HG02678 (cell line): ENCODE results near the gene COL19A1.
"Not testable (repeated sequence)": the region's sequence is repeated elsewhere in the genome, so short reads cannot be mapped to it uniquely, and the experiment has no call there.

Source experiments
- ATAC-seq: cut with Tn5 transposase; IDR thresholded peaks from one replicate; pipeline ENCODE4 v1.9.1; 2021; ENCODE audit warnings: mild to moderate bottlenecking, moderate library complexity; ENCODE audit not compliant: unreplicated experiment

COL19A1 gene

DNA sequence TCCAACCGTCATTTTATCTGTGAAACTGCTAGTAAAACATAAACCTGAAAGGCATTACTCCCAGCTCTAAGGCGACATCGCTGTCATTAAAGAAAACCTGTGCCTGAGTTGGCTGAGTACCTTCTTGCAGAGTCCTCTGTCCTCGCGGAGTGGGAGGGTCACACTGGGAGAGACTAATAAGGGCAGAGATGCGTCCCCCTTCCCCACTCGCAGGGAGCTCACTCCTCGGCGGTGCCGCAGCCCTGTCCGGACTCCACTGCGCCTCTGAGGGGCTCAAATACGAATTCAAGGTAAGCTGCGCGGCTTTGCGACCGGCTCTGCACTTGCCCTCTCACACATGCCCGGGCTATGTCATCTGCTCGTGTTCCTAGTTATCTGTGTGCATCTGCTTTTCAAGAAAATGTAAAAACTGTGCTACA is at the start of gene COL19A1:
TSS of gene COL19A1 (plus strand) at position 206 of the 419 bp plus-strand sequence. CDS start 13,012 bp downstream, outside the sequence.
- ATAC-seq: peak; percentile 52

DNA sequence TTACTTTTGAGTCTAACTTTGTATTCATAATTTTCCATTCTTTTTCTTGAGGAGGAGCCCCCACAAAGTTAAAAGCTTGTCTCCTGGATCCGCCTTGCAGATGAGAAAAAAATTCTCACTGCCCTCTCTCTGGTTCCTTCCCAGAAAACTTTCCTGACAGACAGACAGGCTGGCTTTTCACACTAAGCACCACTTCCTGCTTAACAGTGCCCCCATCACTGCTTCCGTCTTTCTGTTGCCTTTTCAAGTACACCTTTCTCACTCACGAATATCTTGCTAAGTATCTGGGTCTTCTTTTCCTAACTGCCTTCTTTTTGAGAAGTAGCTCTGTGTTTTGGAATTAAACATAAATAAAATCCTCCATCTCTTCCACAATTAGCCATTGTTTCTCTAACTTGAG is 49.8 kb upstream of the COL19A1 start:
- peak; percentile 26 for ATAC-seq

DNA sequence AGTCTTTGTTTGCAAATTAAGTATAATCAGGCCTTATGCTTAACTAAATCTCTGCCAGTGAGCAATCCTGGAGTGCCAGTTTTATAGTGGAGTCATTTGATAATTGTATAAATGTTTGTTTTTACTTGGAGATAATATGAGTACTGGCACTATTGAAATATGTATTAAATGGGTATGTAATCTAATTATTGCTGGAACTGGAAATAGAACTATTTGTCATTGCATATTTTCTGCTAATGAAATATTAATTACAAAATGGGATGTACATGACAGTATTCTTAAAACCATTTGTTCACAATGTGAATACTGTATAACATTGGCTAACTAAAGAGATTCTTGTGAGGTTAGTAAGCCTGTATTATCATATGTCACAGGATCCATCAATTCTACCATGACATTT is 49.0 kb upstream of the COL19A1 start:
- no peak for ATAC-seq

DNA sequence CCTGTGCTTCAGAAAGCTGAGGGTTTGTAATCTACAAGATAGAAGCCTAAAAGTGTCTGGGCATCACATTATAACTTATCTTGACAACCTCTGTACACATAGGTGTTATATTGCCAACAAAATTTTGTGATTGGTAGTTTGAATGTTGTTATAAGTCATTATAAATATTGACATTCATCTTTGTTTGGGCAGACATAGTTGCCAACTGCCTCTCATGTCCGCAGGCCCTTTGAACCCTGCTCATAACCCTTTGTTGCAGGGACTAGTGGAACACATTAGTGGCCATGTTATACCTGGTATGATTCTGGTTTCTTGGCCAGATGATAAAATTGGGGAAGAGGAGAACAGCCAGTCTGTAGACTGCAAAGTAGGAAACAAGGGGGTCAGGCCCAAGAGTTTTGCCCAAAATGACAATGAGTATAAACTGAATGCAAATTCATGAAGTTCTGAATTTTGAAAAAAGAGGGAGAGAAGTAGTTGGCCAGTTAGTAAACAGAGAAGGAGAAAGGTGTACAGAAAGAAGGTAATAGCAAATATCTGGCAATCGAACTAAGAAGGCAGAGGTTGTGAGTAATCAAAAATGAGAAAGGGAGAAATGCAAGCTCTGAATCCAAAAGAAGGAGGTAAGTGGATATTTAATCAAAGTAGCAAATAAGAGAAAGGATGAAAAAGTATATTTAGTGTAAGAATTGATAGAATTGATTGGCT is 48.0 kb upstream of the COL19A1 start:
- ATAC-seq: no peak

DNA sequence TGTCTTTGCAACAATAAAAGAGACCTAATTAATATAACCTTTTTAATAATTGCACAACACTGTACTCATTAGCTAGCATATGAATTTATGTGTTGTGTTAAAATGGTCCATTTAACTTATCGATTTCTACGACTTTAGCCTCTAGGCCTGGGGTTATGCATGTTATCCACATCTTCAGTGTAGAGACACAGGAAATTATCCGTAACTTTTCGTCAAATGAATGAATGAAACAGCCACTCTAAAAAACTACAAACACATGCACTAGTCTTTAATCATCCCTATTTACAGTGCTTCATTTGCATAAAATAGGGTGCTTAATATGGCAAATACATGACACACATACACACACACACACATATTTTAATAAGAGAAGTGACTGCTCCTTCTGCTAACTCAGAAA is 47.2 kb upstream of the COL19A1 start:
- ATAC-seq: no peak

DNA sequence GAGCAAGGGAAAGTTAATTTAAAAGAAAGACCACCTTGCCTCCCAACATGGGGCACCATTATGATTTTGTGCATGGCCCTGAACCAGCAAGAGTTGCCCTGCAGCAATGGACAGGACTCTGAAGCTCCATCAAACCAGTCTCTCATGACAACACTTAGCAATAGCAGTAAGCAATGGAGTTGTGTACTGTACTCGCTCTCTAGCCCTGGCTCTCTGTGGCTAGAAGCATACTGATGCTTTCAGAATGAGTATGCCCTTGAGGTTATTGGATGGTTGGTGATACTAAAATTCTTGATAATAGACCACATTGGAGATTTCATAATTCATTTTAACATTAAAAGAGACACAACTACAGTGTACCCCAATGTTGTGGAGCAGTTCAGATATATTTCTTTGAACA is 46.3 kb upstream of the COL19A1 start:
- no peak for ATAC-seq

DNA sequence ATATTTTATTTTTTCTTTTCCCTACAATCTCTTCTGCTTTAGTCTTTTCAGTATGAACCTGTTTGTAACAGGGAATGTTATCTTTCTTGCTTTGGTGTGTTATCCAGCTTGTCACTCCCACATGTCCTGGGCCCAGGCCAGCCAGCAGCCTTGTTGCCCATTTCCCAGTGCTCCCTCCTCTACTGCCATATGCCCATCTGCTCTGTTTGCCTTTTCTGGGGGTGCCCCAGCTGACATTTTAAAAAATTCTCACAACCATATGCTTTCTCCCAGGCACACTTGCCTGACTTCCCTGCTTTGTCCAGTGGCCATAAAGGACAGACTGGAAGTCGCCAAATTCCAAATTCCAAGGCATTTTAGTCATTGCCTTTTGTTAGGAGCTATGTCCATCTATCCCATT is 45.9 kb upstream of the COL19A1 start:
- no peak for ATAC-seq

DNA sequence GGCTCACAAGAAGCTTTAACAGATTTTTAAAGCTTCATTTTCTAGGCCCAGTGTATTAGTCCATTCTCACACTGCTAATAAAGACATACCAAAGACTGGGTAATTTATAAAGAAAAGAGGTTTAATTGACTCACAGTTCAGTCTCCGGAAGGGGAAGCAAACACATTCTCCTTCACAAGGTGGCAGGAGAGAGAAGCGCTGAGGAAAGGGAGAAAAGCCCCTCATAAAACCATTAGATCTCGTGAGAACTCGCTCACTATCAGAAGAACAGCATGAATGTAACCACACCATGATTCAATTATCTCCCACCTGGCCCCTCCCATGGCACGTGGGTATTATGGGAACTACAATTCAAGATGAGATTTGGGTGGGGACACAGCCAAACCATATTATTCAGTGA is 42.0 kb upstream of the COL19A1 start:
- ATAC-seq: not testable (repeated sequence)

DNA sequence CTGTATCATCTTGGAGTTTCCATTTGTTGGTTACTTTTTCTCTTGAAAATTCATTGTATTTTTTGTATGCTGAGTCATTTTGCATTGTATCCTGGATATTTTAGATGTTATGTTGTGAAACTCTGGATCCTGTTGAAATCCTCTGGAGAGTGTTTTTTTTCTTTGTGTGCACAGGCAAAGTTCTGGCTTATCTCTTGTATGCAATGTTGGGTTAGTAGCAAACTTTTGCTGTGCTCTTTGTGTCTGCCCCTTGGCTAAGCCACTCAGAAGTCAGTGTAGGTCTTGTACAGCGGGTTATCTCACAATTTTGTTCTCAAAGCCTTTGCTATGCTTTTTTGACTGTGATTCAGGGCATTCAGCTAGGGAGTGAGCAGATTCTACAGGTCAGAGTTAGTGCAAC is 40.5 kb upstream of the COL19A1 start:
- ATAC-seq: no peak

DNA sequence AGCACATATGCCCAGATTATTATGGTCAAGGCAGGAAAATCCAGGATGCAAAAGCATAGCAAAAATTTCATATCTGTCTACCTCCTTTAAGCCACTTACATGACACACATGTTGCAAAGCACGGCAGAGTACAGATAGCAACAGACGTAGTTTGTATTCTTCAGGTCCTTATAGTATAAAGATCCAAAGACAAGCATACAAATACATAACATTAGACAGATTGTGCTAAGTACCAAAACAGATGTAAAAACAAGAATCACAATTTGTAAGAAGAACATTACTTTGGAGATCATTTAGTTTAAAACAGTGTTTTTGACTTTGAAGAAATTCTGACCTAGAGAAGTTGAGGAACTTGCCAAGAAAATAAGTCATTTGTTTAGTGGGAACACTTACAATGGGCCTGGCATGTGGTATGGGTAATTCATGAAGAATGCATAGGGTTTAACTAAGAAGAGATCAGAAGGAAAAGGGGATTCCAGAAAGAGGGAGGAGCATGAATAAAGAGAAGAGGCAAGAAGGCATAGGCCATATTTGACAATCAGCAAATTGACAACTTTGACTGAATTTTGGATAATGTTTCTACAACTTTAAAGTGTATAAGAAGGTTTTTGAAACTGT is 39.0 kb upstream of the COL19A1 start:
- no peak for ATAC-seq

DNA sequence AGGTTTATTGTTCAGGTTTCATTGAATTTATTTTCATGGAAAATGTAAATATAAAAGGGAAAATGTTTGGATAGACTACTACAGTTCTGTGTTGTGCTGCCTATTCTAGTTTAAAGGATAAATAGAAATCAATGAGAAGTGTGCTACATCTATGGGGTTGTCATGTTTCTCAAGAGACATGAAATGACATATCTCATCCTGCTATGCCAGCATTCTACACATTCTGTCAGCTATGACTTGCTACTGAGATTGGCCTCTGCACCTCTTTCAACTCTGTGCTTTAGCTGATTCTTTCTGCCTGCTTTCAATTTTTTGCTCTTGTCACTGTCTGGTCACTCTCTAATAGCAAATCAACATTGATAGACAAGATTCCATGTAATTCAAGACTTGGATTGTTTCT is 33.8 kb upstream of the COL19A1 start:
- ATAC-seq: no peak

DNA sequence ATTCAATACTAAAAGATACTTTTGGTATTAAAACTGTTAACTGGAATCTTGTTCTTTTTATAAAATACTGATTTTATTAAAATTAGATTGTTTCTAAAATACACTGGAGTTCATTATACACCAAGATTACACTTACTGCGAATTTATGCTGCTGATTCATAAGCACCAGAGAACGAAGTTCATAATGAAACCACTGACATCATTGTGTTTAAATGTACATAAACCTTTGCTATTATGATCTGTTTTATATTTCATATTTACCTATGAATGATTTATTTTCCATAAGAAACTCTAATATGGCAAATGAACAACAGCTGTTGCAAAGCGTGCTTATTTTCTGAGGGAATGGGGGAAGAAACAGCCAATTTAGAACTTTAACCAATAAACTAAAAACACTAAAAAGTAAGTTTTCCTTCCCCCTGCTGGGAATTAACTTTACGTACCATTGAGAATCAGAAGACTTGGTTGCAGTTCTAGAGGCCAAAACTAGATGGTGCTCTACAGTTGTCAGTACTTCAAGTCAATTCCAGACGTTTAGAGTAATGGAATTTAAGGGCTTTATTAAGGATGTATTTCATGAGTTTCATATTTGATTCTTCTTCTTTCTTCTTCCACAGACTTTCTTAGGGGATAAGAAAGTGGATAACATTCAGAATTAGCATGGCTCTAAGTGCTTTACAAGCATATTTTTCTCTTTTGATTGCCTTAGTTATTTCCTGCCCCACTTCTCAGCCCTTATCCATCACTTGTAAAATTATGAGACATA is 30.8 kb upstream of the COL19A1 start:
- peak; percentile 80 for ATAC-seq

DNA sequence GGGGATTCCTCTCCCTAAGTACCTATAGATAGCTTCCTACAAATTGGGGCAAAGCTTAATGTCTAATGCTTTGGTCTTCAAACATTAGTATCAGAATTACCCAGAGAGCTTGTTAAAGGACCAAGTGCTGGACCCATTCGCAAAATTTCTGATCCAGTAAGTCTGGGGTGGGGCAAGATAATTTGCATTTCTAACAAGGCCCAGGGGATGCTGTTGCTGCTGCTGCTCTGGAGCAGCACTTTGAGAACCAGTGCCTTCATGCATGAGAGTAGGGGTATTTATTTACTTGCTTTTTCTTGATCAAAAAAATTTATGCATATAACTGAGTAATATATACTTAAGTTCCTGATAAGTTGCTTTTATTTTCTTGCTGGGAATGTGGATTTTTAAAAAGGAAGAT is 24.5 kb upstream of the COL19A1 start:
- ATAC-seq: no peak

DNA sequence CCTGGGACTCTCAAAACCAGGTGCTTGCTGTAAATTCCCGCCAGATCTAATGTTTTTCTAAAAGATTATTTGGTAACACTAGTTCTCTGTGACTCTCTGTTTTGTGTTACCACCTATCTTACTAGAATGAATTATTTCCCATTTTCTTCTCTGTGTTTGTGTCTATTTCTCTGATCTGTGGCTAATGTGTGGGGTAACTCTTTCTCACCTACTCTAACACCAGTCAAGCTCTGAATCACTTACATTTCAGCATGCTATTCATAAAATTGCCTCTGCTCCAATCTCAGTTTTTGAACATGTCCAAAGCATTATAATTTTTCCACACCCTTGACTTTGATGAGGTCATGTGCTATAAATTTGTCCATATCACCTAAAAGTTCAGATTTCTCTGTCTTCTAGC is 23.2 kb upstream of the COL19A1 start:
- no peak for ATAC-seq

DNA sequence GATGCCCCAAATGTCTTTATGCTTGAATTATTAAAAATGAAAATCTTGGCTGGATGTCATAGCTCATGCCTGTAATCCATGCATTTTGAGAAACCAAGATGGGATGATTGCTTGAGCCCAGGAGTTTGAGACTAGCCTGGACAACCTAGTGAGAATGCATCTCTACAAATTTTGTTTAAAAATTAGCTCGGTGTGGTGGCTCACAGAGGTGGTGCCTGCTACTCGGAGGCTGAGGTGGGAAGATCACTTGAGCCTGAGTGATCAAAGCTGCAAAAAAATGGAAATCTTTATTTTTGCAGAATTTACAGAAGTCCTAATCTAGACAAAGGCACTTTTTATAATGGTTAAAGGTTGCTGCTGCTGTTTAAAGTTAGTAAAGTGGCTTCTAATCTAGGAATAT is 20.0 kb upstream of the COL19A1 start:
- no peak for ATAC-seq

DNA sequence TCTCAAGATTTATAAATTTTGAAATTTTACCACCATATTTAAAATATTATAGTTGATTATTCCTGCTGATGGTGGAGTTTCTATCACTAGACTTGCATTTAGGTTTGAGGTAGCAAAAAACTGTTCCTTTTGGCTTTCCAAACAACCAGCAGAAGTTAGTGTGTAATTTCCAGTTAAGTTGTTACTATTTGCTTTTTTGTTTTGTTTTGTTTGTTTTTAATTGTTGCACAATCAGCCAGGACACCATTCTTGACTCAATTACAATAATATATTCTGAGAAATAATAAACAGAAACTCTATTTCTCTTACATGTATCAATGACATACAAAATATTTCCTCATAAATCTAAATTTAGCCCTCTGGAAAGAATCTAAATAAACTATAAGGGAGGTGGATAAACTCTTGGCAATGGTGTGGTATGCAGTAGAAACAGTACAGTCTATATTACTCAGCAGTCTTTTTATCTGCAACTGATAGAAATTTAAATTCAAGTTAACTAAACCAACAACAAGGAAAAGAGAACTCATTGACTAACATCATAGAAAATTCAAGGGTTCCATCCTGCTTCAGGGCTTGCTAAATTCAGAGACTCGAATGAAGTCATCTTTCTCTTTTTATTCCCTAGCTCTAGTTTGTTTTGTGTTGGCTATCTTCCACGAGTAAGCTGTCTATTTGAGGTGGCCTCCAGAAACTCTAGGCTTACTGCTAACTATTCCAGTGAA is 19.4 kb upstream of the COL19A1 start:
- no peak for ATAC-seq

DNA sequence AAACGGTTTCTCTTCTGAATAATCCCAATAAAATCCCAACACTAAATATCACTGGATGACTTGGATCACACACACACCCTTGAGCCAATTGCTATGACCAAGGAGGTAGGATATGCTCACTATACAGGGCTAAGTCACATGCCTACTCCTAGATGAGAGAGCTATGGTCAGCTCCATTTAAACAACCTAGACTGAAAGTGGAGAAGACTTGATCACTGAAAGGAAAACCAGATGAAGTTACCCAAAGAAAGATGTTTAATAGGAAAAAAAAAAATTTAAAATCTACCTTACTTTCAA is 18.9 kb upstream of the COL19A1 start:
- ATAC-seq: no peak

DNA sequence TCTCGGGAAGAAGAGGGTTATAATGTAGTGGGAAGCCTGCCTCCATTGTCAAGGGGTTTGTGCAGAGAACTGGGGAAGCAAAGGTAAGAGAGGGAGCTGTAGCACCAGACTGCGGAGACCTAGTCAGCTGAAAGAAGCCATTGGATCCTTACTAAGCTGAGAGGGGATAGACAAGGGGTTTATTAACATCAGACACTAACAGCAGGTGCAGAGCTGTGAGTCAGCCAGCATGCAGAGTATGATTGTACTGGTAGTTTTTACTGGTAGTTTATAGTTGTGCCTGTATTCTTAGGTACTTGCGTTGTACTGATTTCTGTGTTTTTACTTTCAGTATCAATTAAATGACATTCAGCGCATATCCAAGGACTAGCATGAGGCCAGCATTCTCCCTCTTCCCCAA is 17.8 kb upstream of the COL19A1 start:
- no peak for ATAC-seq

DNA sequence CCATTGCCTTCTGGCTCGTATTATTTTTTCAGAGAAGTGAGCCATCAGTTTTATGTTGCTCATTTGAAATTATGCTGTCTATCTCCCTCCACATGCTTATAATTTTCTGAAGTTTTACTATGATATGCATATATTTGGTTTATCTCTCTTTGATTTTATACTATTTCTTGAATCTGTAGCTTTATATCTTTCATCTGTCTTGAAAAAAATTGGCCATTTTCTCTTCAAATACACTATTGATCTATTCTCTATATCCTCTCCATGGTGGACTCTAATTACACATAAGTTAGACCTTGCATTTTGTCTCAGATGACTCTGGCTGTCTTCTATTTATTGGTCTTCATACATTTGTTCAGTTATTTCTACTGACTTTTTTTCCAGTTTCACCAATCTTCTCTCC is 13.7 kb upstream of the COL19A1 start:
- no peak for ATAC-seq

DNA sequence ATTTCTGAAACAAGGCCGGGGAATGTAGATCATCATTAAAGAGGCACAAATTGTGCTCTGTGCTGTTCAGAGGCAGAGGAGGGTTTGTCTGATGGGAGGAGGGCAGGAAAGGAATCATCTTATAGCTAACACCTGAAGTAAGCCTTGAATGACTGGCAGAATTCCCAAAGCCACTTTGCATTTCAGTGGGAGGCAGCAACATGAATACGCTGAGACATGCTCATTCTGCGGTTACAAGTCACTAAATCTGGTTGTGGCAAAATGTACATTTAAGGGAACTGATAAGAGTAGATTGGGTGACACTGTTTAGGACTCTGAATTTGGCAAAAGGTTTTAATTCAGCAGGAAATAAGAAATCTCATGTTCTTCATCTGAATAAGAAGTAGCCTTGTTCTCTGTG is 4.4 kb upstream of the COL19A1 start:
- no peak for ATAC-seq

DNA sequence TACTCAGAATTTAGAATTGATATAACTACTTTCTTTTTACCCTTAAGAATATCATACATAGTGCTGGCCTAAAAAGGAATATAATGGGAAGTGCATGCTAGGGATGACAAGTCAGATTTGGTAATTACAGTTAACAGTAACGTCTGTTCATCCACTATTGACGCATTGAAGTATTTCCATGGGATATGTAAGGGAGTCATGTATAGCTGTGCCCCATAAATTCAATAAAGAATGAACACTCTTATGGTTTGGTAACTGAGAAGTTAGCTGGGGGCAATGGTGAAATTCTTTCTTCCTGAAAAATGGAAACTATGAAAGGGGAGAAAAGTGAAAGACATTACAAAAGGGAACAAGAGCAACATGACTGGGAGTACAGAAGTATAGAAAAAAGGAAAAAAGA is 2.6 kb upstream of the COL19A1 start:
- no peak for ATAC-seq

DNA sequence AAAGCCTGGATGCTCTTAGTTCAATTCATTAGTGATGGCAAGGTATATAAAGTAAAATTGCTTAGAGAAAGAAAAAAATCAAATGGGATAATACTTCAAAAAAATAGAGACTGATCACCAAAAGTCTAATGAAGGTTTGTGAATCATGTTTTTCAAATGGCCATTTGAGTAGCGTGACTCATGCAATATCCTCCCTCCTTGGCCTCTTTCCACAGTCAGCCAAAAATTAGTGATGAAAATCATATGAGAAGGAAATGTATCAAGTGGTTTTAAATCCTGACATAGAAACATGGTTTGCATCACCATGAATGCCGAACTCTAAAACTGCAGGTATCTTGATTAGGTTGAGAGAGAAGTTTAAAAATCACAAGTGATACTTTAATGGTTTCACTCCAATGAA is 1.2 kb upstream of the COL19A1 start:
- no peak for ATAC-seq
